GM19324 (cell line): ENCODE data around the gene SUSD6.
"Not testable (repeated sequence)": the region's sequence is repeated elsewhere in the genome, so short reads cannot be mapped to it uniquely, and the experiment has no call there.

ENCODE experiments used
- ATAC-seq: cut with Tn5 transposase; IDR thresholded peaks from one replicate; pipeline ENCODE4 v1.9.1; 2021; ENCODE audit warnings: mild to moderate bottlenecking, moderate library complexity; ENCODE audit not compliant: unreplicated experiment, low FRiP score

Gene SUSD6

GRCh38 chr14:69647213-69647612, 35.8 kb downstream of the SUSD6 start:
- no peak for ATAC-seq

GRCh38 chr14:69647642-69648041, 36.2 kb downstream of the SUSD6 start:
- ATAC-seq: not testable (repeated sequence)

GRCh38 chr14:69648480-69649451, 37.4 kb downstream of the SUSD6 start:
- ATAC-seq: peak; percentile 62

GRCh38 chr14:69650948-69651369, 39.6 kb downstream of the SUSD6 start:
- no peak for ATAC-seq

GRCh38 chr14:69651664-69652063, 40.3 kb downstream of the SUSD6 start:
- ATAC-seq: no peak

GRCh38 chr14:69652942-69653684, 41.7 kb downstream of the SUSD6 start:
- peak; percentile 48 for ATAC-seq

- no peak for ATAC-seq
Observed at GRCh38 chr14:69654116-69654515, 42.7 kb downstream of the SUSD6 start.

GRCh38 chr14:69657950-69658355, 46.6 kb downstream of the SUSD6 start:
- no peak for ATAC-seq

- ATAC-seq: no peak
Observed at GRCh38 chr14:69658664-69659261, 47.4 kb downstream of the SUSD6 start.

GRCh38 chr14:69660344-69661193, 49.2 kb downstream of the SUSD6 start:
- ATAC-seq: no peak

- no peak for ATAC-seq
Observed at GRCh38 chr14:69661194-69661537, 49.8 kb downstream of the SUSD6 start.

GRCh38 chr14:69662636-69663299, 51.4 kb downstream of the SUSD6 start:
- ATAC-seq: no peak

GRCh38 chr14:69663300-69663643, 51.9 kb downstream of the SUSD6 start:
- ATAC-seq: no peak

GRCh38 chr14:69664265-69664664, 52.9 kb downstream of the SUSD6 start:
- no peak for ATAC-seq

GRCh38 chr14:69664865-69665526, 53.6 kb downstream of the SUSD6 start:
- ATAC-seq: no peak

GRCh38 chr14:69665631-69666030, 54.2 kb downstream of the SUSD6 start:
- no peak for ATAC-seq

GRCh38 chr14:69666112-69666511, 54.7 kb downstream of the SUSD6 start:
- ATAC-seq: no peak

- no peak for ATAC-seq
Observed at GRCh38 chr14:69666690-69667211, 55.4 kb downstream of the SUSD6 start.

- ATAC-seq: no peak
Observed at GRCh38 chr14:69667938-69668335, 56.5 kb downstream of the SUSD6 start.
